ENCODE measurements around the gene TANGO6. TPM values are rescaled to one million over a fixed set of nuclear protein-coding genes. Genes with fewer than 3 reads are reported as not detected.

TANGO6 gene
- total and polyA plus RNA-seq, 12 donors = 1.9 to 17.9 (median 10.9) TPM

GRCh38 chr16:68973611-68974120, 130.3 kb downstream of the TANGO6 start:
- Histone ChIP-seq H3K27me3 (no peaks in the 10 kb centered on the region), H3K9me3 (replicated peaks in 1 of 3) (no peaks in the 10 kb centered on the region), H3K36me3 (replicated peaks in 1 of 2) (peaks cover 0 to 8% of the 10 kb centered on the region in 2 donors), H3K4me3 (no peak overlapping the region), H3K27ac (no peak overlapping the region), H3K4me1 (replicated peaks in 1 of 2) (no peaks in the 10 kb centered on the region)
- no peak for DNase-seq
- no peak for TF ChIP-seq POLR2A (IDR thresholded peaks at IDR 0.05)
- no peak for TF ChIP-seq CTCF (IDR thresholded peaks at IDR 0.05)
- 82 to 95% (median 91%) methylated on average over 7 of the region's 7 CpGs for WGBS, 4 donors
- intact Hi-C loops (cut with DNase I) = no loop called here

- intact Hi-C loops (cut with DNase I) = no loop called here
- Histone ChIP-seq H3K4me1 (replicated peaks in 1 of 2) (no peaks in the 10 kb centered on the region), H3K27me3 (no peaks in the 10 kb centered on the region), H3K36me3 (replicated peaks in 1 of 2) (peaks cover 0 to 8% of the 10 kb centered on the region in 2 donors), H3K9me3 (replicated peaks in 1 of 3) (no peaks in the 10 kb centered on the region), H3K4me3 (no peak overlapping the region), H3K27ac (no peak overlapping the region)
- no peak for TF ChIP-seq CTCF (IDR thresholded peaks at IDR 0.05)
- TF ChIP-seq POLR2A (IDR thresholded peaks at IDR 0.05) = no peak
- no peak for DNase-seq
- 85 to 96% (median 92%) methylated on average over 2 of the region's 2 CpGs for WGBS, 4 donors
These were observed 135.1 kb downstream of the TANGO6 start for GRCh38 chr16:68978303-68978954.

- Histone ChIP-seq H3K4me3 (no peak overlapping the region), H3K27me3 (no peaks in the 10 kb centered on the region), H3K36me3 (replicated peaks in 1 of 2) (peaks cover 0 to under 1% of the 10 kb centered on the region in 2 donors), H3K27ac (no peak overlapping the region), H3K9me3 (replicated peaks in 1 of 3) (no peaks in the 10 kb centered on the region), H3K4me1 (replicated peaks in 1 of 2) (no peaks in the 10 kb centered on the region)
- TF ChIP-seq POLR2A (IDR thresholded peaks at IDR 0.05) (no peak), CTCF (IDR thresholded peaks at IDR 0.05) (no peak)
- intact Hi-C loops (cut with DNase I) = no loop called here
- DNase-seq = no peak
- 94 to 96% (median 95%) methylated on average over 15 of the region's 15 CpGs for WGBS, 4 donors
These were observed 137.5 kb downstream of the TANGO6 start for GRCh38 chr16:68980695-68981315.

GRCh38 chr16:68981971-68982370, 138.6 kb downstream of the TANGO6 start:
- TF ChIP-seq CTCF (IDR thresholded peaks at IDR 0.05) (no peak), POLR2A (IDR thresholded peaks at IDR 0.05) (no peak)
- Histone ChIP-seq H3K36me3 (replicated peaks in 1 of 2) (no peaks in the 10 kb centered on the region), H3K27ac (no peak overlapping the region), H3K4me1 (replicated peaks in 1 of 2) (no peaks in the 10 kb centered on the region), H3K4me3 (no peak overlapping the region), H3K9me3 (replicated peaks in 1 of 3) (no peaks in the 10 kb centered on the region), H3K27me3 (no peaks in the 10 kb centered on the region)
- 80 to 95% (median 89%) methylated on average over 2 of the region's 2 CpGs for WGBS, 4 donors
- DNase-seq = no peak
- intact Hi-C loops (cut with DNase I) = no loop called here

All from adrenal gland (tissue), 12 donors.